ENCODE measurements around the gene RABL6.
"Not testable (repeated sequence)": the region's sequence is repeated elsewhere in the genome, so short reads cannot be mapped to it uniquely, and the experiment has no call there.

RABL6 gene

DNA sequence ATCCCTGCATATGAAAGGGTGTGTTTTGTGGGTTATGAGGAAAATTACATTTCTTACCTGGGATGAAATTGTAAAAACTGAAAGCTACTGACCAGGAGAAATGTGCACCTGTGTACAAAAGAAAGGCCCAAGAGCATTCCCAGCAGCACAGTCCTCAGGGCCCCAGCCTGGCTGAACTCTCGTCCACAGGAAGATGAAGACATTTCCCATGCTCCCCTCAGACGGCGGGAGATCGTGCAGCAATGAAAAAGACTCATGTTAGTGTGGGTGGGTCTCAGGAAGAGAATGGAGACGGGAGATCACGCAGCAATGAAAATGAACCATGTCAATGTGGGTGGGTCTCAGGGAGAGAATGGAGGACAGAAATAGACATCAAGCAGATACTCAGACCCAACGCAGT lies 30.8 kb upstream of the RABL6 start:
- no peak for DNase-seq

DNA sequence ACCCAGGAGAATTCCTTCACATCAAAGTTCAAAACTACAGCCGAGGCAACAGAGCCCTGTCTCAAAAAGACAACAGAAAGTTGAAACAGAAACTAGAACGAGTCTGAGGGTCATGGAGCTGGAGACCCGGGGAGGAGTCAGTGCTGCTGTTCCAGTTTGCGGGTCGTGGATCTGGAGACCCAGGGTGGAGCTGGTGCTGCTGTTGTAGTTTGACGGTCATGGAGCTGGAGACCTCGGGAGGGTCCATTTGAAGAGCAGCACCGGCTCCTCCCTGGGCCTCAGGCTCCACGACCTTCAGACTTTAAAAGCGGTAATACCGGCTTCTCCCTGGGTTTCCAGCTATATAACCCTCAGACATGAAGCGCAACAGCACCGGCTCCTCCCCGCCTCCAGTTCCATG lies 30.4 kb upstream of the RABL6 start:
- no peak for DNase-seq

DNA sequence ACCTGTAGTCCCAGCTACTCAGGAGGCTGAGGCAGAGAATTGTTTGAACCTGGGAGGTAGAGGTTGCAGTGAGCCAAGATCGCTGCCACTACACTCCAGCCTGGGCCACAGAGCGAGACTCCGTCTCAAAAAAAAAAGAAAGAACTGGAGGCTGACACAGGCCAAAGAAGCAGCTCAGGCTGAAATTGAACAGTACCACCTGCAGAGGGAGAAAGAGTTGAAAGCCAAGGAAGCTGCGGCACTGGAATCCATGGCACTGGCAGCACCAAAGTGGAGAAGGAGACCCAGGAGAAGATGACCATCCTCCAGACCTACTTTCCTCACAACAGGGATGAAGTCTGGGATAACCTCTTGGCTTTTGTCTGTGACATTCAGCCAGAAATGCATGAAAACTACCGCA lies 27.9 kb upstream of the RABL6 start:
- DNase-seq, result no peak

GRCh38 chr9:136782452-136782851 lies 25.3 kb upstream of the RABL6 start:
- no peak for DNase-seq

DNA sequence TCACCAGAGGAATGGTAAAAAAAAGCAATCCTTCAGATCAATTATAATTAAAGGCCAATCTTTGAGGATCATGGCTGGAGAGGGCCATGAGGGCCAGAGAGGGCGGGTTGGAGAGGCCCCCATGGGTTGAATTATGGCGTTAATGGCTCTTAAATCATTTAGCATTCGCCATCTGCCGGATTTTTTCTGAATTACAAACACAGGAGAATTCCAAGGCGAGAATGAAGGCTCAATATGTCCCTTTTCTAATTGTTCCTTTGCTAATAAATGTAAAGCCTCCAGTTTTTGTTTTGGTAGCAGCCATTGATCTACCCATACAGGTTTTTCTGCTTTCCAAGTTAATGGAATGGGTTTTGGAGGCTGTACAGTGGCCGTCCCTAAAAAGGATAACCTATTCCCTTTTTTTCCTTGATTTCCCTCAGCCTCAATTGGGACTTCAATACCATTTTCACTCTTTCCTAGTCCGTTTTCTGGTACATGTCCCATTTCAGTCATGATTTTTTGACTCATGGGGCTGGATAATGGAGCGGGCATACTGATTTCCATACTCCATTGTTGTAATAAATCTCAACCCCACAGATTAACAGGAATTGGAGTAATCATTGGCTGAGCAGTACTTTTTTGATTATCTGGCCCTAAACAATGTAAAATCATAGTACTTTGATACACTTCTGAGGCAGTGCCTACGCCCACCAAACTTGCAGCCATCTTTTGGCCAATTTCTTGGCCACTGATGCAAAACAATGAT lies 23.3 kb upstream of the RABL6 start:
- DNase-seq, result no peak

DNA sequence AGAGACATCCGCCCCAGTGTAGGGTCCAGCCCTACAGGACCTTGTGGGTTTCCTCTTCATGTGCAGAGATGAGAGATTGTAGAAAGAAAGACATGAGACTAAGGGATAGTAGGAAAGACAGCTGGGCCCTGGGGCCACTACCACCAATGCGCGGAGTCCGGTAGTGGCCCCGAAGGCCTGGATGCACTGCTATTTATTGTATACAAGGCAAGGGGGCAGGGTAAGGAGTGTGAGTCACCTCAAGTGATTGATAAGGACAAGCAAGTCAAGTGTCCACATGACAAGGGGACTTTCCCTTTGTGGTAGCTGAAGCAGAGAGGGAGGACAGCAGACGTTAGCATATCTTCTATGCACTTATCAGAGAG lies 22.8 kb upstream of the RABL6 start:
- DNase-seq, result no peak

- not testable (repeated sequence) for DNase-seq
Measured at GRCh38 chr9:136785565-136786355, 22.0 kb upstream of the RABL6 start.

GRCh38 chr9:136786451-136786850 lies 21.3 kb upstream of the RABL6 start:
- no peak for DNase-seq

- DNase-seq, result not testable (repeated sequence)
Measured at GRCh38 chr9:136786983-136787382, 20.8 kb upstream of the RABL6 start.

DNA sequence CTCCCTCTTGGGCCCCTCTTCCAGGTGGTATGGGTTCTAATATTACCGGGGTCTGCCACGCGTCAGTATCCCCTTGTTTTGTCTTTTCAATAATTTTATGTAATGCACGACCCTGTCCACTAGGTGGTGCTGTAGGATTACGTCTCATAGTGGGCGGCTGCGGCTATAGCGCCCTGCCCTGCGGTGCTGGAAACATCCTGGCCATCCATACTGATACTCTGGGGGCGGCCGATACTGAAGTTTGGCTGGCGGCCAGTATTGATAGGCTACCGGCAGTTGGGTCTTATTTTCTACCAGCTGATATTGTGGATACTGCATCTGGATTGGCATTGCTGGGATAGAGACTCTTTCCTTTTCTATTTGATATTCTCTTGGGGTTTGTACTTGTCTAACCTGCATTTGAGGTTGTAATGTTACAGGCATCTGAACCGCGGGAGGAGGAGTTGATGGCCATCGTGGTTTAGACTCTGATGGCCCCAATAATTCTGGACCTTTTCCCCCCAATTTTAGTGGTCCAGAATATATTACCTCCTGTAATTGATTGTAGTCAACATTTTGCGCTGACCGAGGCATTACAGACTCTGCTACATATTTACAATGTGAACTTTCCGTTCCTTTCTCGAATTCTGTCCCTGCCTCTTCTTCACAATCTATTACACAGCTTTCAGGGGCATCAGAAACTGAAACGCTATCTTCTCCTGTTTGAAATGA lies 19.9 kb upstream of the RABL6 start:
- peak; percentile 52 to 54 for DNase-seq

GRCh38 chr9:136788644-136789522 lies 18.9 kb upstream of the RABL6 start:
- not testable (repeated sequence) for DNase-seq

DNA sequence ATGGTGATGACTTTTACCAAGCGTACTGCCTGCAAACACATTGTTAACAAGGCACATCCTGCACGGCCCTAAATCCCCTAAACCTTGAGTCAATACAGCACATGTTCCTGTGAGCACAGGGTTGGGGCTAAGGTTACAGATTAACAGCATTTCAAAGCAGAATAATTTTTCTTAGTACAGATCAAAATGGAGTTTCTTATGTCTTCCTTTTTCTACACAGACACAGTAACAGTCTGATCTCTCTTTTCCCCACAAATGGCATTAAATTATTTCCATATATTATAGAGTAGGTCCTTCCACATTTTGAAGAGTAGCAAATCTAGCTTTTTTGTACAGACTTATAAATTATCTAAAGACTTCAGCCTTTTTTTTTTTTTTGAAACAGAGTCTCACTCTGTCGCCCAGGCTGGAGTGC lies 18.2 kb upstream of the RABL6 start:
- no peak for DNase-seq

DNA sequence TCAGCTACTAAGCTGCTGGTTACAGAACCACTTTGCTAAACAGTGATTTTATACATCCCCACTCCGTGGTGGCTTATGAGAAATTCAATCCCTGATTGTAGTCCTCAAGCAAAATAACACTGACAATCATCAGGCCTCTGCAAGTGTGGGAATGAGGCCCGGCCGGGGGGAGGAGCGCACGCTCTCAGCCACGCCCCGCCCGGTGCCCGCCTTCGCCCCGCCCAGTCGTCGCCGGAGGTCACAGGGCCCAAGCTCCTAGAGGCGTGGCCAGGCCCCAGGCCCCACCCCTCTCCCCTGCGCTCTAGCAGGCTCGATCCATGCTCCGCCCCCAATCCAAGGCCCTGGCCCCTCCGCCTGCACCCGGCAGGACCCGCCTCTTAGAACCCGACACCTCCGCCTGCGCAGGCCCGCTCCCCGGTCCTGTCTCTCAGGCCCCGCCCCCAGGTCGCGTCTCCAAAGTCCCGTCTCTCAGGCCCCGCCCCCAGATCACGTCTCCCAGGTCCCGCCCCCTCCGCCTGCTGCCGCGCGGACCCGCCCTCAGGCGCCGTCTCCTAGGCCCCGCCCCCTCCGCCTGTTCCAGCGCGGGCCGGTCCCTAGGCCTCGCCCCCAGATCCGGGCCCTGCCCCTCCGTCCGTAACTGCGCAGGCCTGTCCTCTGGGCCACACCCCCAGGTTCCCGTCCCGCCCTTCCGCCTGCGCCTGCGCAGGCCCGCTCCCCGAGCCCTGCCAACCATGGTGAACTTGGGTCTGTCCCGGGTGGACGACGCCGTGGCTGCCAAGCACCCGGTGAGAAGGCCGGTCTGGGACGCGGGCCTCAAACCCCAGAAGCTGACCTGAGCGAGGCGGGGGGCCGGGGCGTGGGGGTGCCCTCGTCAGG lies 16.9 kb upstream of the RABL6 start, which contains the start of gene TMEM141:
TSS of gene TMEM141 (plus strand) at position 705 of the 876 bp plus-strand sequence. CDS start at position 732, 27 bp downstream.
- peak; percentile 100 for DNase-seq

- DNase-seq, result peak; percentile 63 to 65
Measured at GRCh38 chr9:136791516-136792276, 16.1 kb upstream of the RABL6 start.

GRCh38 chr9:136792321-136793085 lies 15.2 kb upstream of the RABL6 start:
- DNase-seq, result no peak

DNA sequence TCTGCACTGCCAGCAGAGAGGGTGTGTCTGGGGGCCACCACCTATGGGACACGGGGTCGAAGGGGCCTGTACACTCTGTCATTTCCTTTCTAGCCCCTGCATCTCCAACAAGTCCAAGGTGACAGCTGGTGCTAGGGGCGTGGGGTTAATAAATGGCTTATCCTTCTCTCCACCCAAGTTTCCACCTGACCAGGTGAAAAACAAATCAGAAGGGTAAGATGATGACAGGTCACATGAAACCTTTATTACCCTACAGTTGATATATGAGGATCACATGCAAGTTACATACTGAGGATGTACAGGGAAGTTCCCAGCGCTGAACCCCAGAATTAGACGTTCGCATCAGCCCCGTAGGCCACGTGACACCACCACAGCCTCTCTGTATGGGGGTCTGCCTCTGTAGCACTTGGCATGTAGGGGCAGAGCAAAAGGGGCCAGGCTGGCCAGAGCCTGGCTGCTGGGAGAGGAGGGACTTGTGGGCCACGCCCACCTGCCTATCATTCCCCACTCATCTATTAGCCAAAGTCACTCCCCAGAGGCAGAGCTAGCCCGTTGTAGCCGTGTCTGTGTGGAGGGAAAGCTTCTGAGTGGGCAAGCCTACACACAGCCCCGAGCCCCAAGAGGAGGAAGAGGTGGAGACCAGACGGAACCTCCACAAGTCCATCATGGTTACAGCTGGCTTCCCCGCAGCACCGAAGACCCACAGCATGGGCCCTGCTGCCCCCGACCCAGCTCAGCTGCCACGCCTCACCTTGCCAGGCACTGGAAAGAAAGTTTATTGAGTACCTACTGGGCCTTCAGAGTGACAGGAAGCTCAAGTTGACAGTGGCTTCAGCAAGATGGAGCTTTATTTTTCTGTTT lies 14.4 kb upstream of the RABL6 start:
- no peak for DNase-seq

DNA sequence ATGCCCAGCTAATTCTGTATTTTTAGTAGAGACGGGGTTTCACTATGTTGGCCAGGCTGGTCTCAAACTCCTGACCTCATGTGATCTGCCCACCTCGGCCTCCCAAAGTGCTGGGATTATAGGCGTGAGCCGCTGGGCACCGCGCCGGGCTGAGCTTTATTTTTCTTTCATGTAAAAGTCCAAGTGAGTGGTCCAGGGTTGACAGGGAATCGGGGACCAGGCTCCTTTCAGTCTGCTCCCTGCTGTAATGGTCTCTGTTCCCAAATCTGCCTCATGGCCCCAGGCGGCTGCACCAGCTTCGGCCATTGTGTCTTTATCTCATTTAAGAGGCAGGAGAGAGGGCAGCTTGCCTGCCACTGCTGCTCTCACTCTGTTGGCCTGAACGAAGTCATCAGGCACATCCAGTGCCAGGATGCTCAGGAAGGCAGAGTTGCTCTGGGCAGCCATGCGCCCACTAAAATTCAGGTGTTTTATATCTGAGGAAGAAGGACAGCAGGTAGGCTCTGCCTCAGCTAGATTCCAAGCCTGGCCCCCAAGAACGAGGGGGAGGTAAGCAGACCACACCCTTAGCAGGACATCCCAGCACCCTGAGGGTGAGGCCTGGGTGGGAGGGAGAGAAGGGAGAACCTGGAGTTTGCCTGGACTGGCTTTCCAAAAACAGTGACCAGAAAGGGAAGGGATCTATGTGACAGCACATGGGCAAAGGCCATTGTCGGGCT lies 13.3 kb upstream of the RABL6 start:
- no peak for DNase-seq

DNA sequence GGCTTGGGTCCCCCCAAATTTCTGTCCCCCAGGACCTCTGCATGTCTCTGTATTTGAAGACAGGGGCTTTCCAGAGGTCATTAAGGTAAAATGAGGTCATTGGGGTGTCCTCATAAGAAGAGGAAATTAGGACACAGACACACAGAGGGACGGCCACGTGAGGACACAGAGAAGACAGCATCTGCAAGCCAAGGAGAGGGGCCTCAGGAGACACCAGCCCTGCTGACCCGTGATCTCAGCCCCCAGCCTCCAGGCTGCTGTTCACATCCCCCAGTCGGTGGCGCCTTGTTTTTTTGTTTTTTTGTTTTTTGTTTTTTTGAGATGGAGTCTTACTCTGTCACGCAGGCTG lies 12.8 kb upstream of the RABL6 start:
- no peak for DNase-seq
